GM19023 (cell line): ENCODE results near the gene ARHGAP28.
"Not testable (repeated sequence)": the region's sequence is repeated elsewhere in the genome, so short reads cannot be mapped to it uniquely, and the experiment has no call there.

ENCODE experiments used
- ATAC-seq: cut with Tn5 transposase; IDR thresholded peaks from one replicate; pipeline ENCODE4 v1.9.1; 2021; ENCODE audit warnings: mild to moderate bottlenecking, moderate library complexity; ENCODE audit not compliant: unreplicated experiment

The ARHGAP28 gene

DNA sequence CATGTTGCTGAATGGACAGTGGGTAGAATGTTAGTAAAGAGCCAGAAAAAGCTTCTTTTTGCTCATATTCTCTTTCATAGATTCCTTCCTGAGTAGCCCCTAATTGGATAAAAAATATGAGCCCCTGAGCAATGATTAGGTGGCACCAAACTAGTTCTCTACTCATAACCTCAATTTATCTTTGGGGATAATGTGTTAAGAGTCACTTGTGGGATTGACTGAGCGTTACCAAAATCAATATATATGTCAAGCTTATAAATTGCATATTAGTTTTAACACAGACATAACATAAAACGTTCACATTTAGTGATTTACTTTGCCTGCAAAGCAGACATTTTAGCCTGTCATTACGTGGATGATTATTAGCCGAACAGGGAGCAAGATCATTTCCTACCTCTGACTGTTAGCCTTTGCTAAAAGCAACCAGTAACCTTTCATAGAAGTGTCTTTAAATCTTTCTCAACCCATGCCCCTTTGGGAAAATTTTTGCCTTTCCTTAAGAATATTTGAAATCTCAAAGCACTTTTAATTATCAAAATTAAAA is 85.4 kb downstream of the ARHGAP28 start:
- ATAC-seq = no peak

DNA sequence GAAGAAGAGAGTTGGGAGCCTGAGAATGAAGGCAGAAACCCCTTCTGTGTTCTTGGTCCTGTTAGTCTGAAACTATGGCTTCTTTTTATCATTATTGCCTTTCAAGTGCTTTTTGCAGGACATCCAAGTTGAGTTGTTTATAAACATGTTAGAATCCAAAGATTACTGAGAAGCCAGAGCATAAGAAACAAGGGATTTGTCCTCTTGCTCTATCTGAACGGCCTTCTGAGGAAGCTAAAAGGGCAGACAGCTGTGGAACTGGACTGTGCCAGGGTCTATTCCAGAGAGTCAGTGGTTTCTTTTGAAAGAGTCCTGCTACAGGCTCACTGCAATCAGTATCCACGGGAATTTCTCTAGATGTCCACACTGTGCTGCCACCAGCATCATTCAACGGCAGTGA is 86.6 kb downstream of the ARHGAP28 start:
- ATAC-seq = no peak

DNA sequence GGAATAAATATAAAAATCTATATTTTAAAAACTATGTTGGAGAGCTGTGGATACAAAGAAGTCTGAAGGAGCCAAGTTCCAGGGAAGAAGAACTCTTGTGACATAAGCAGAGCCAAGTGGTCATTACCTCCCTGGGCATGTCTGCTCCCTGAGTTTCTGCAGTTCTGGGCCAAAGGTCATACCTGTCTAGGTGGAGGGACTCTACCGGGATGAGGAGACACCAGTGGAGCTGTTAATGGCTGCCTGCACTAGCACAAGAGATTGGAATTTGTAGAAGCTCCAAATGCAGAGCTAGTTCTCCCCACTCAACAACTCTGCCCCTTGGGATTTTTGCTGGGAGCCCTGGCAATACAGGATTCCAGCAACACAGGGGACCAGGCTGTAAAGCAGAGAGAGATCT is 89.8 kb downstream of the ARHGAP28 start:
- ATAC-seq = no peak

DNA sequence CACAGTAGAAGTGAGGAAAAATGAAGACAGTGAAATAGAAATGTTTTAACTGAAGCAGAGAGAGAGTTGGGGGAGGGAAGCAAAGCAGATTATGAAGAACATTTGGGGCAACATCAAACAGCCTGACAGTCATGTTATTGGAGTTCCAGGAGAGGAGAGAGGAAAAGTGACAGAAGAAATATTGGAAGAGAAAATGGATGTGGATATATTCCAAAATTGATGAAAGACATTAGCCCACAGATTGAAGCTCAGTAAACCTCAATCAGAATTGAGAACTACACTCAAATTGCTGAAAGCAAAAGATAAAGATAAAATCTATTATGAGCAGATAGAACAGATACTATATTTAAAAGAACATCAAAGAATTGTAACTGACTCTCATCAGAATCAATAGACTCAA is 90.8 kb downstream of the ARHGAP28 start:
- ATAC-seq = no peak

DNA sequence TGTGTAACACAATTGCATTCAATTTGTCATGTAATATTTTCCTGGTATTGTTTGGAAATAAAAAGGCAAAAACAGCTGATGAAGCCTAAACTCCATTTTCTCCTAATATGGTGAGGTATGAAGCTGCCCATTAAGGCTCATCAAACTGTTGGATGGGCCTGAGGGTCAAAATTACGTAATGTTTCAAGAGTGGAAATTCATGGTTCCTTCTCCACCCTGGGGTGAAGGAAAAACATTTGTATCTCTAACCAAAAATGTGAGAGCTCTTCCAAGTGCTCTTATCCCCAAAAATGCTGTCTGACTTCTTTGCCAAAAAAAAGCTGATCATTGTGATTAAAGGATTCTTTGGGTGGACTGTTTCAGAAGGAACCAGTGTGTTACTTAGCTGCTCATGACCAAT is 91.8 kb downstream of the ARHGAP28 start:
- no peak for ATAC-seq

DNA sequence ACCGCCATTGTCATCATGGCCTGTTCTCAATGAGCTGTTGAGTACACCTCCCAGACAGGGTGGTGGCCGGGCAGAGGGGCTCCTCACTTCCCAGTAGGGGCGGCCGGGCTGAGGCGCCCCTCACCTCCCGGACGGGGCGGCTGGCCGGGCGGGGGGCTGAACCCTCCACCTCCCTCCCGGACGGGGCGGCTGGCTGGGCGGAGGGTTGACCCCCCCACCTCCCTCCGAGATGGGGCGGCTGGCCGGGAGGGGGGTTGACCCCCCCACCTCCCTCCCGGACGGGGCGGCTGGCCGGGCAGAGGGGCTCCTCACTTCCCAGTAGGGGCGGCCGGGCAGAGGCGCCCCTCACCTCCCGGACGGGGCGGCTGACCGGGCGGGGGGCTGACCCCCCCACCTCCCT is 97.6 kb downstream of the ARHGAP28 start:
- ATAC-seq = not testable (repeated sequence)

DNA sequence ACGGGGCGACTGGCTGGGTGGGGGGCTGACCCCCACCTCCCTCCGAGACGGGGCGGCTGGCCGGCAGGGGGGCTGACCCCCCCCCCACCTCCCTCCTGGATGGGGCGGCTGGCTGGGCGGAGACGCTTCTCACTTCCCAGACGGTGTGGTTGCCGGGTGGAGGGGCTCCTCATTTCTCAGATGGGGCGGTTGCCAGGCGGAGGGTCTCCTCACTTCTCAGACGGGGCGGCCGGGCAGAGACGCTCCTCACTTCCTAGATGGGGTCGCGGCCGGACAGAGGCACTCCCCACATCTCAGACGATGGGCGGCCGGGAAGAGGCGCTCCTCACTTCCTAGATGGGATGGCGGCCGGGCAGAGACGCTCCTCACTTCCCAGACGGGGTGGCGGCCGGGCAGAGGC is 98.0 kb downstream of the ARHGAP28 start:
- ATAC-seq = not testable (repeated sequence)

DNA sequence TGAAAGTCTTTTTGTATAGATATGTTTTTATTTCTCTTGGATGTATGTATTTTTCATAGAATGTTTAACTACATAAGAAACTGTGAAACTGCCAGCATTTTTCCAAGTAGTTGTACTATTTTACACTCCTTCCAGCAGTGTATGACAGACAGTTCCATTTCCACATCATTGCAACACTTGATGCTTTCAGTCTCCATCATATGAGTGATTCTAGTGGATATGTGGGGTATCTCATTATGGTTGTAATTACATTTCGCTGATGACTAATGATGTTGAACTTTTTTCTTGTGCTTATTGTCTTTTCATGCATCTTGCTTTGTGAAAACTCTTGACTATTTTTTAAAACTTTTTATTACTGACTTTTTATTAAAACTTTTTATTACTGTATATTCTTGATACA is 101.4 kb downstream of the ARHGAP28 start:
- no peak for ATAC-seq

DNA sequence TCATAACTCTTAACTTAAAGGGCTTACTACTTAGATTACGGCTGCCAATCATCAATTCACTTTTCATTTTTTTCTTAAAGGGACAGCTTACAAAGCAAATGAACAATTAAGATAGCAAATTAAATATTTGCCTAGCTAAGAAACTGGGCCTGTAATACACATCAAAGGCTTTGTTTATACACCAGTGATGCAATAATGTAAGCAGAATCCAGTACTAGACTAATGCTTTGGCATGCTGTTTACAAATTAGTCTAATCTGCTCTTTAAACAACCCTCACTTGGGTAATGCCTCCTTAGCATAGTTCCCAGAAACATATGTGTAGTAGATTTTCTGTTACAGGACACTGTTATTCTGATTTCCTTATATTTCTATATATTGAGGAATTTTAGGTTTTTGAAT is 105.8 kb downstream of the ARHGAP28 start:
- no peak for ATAC-seq

DNA sequence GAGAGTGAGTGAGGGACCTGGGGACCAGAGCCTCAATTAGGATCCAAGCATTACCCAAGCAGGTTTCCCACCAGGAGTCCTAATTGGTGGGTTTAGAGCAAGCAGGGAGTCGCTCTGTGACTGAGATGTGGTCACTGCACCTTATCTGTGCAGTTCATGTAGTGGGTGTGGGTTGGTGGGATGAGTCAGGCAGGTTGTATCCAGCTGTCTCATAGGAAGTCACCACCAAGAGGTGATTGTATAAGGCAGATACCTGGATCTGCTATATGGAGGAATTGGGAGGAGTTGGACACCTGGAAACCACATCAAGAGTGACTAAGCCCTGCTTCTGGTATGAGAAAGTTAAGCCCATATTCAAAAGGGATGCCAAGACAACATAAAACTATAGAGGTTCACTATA is 106.8 kb downstream of the ARHGAP28 start:
- no peak for ATAC-seq

DNA sequence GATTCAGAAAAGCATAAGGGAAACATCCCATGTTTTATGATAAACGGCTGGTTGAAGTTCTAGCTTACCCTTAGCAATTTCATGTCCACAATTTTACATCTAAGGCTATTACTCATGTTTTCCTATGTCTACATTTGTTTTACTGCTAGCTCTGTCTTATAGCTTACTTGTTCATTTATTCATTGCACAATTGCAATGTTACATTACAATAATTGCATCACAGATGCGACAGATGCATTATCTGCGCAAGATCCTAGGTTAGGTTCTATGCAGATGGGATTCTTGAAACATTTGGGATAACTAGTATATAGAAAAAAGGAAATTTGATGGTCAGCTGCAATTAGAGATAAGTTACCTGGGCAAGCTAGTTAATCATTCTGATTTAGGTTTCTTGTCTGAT is 108.4 kb downstream of the ARHGAP28 start:
- no peak for ATAC-seq

DNA sequence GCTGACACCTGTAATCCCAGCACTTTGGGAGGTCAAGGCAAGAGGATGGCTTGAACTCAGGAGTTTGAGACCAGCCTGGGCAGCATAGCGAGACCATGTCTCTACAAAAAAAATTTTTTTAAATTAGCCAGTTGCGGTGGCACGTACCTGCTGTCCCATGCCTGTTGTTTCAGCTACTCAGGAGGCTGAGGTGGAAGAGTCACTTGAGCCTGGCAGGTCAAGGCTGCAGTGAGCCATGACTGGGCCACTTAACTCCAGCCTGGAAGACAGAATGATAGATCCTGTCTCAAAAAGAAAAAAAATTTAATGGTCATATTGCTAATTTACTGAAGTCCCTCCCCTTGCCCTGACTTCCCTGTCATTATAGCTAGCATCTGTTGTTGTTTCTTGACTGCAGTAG is 112.6 kb downstream of the ARHGAP28 start:
- ATAC-seq = no peak

DNA sequence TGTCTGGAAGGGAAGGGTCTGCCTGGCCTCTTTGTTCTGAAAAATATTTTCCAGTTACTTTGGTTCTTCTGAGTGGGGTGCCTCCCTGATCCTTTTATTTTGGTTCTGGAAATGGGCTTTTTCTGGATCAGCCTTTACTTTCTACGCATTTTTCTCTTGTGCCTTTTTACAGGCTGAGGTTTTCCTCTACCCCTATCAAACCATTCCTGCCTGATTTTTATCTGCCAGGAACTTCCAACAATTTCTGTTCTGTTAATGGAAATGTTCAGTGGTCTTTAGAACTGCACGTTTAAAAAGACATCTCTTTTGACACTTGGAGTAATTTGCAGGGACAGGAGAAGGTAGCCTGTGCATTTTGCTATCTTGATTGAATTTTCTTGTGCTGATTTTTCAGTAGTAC is 113.8 kb downstream of the ARHGAP28 start:
- ATAC-seq = no peak

DNA sequence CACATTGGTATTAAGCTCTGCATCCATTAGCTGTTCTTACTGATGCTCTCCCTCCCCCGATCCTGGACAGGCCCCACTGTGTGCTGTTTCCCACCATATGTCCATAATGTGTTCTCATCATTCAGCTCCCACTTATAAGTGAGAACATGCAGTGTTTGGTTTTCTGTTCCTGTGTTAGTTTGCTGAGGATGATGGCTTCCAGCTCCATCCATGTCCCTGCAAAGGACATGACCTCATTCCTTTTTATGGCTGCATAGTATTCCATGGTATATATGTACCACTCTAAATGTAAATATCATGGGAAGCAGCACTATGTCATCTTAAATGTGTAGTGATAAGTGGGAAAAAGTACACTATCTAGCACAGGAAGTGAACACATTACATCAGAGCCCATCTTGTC is 116.0 kb downstream of the ARHGAP28 start:
- ATAC-seq = not testable (repeated sequence)

DNA sequence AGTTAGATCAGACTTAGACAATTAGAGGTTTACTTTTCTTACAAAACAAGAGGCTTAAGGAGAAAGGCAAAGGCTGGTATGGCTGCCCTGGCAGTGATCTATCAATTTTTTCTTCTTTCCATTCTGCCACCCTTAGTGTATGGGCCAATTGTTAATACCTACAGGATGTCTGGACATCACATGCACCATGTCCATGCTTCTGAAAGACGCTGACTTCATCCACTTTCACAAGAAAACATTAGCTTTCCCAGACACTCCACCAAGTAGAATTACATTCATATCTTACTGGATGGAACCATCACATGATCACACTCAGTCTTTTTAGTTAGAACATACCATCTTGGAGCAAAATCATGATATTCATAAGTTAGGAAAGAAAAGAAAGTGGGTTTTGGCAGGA is 120.9 kb downstream of the ARHGAP28 start:
- ATAC-seq = no peak

DNA sequence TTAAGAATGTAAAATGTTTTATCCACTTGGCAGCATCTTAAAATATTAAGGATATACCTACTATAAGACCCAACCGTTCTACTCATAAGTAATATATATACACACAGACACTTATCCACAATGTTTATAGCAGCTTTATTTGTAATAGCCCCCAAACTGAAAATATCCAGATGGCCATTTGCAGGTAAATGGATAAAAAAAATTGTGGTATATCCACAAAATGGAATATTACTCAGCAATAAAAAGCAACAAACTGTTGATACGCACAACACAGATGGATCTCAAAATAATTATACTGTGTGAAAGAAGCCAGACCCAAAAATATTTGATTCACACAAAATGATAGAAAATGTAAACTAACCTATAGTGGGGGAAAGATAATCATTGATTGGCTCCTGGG is 122.0 kb downstream of the ARHGAP28 start:
- no peak for ATAC-seq

DNA sequence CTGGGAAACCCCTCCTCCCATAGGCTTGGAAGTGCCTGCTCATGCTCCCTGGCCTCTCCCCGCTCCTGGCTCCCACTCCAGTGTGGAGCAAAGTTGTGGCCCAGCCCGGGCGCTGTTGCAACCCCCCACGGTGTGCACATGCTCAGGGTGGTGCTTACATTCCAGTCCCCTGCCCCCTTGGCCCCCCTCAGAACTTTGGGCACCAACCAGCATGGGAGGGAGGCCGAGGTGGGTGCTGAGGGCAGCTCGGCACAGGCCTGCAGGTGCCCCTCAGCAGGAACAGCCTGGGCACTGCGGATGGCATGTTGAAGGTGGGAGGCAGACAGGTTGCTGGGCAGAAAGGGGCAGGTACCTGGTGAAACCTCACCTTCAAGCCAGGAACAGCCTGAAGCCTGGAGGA is 125.3 kb downstream of the ARHGAP28 start:
- ATAC-seq = no peak

DNA sequence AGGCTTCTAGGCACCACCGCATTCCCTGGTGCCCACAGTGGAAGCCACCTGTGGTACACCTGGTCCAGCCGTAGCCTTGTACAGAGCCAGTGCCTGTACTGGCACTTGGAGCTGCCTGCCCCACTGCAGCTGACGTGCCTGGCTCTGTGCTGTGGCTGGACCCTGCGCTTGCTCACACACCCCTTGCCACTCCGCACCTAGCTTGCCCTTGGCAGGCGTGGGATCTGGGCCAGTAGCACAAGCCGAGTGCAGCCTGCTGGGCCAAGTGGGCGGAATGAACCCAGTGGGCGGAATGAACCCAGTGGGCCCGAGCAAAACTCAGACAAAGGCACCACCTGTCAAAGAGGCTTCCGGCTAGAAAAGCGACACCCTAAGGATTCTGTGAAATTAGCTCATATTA is 126.3 kb downstream of the ARHGAP28 start:
- no peak for ATAC-seq

DNA sequence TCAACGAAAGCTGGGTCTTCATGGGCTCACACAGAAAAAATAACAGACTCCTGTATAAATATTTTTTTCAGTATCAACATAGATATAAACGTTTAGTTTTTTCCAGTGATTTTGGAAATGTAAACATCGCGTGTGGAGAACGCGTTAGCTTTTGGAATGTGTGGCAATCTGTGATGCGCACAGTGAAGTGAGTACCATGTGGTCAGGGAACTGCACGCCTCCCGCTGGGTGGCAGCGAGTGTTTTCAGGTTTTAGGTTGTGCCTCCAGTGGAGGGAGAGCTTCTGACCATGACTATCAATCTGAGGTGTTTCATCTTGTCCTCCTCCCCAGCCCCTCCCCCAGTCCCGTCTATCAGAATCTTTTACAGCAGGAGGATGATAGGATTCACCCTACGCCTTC is 127.8 kb downstream of the ARHGAP28 start:
- ATAC-seq = no peak

DNA sequence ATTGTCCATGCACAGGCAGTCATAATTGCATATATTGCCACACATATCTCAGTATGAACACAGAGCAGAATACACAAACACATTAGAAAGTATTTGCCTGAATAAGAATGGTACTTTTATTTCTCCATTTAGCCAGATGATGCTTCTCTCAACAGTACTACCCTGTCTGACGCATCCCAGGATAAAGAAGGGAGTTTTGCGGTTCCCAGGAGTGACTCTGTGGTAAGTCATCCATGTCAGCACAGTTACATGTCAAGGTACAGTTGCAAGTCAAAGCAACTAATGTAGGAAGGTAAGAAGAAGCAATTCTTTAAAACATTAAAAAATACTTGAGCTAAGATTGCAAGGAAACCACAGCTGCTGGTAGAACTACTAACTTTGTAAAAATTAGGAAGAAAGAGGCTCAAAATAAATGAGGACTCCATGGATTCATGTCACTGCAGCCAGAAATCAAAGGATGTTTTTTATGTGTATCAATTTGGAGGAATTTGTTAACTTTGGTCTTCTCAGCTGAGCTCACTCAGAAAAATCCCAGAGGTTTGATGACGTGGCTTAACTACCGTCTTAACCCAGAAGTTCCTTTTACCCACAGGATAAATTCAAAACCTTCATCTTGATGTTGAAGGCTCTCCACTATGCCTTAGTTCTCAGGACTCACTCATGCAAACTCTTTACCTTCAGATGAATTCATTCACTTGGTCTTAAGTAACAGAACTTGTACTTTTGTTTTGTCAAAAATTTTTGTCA is 130.3 kb downstream of the ARHGAP28 start:
- ATAC-seq = no peak

DNA sequence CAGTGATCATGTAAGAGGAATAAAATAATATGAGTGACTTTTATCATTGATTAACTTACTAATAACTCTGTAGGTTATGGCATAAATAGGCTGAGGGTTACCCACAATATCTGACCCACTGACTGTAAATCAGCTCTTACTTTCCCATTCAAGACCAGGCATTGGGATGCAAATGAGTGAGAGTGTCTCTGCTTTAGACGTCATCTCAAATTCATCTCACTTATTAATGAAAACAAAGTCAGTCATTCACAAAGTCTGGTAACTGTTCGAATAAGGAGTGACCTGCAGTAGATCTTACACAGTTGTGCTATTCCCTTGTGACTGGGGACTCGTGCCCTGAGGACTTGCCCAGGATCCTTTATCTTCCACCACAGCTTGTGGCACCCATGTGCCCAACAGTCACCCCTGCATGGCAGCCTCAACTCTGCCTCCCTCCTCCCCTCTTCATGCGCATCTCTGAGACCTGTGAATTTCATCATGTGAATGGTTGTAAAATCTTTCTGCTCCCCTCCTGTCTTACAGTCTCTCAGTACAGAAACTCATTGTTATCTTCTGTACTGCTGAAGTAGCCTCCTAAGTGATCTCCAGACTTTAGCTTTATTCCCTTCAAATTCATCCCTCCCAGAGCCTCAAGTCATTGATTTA is 131.4 kb downstream of the ARHGAP28 start:
- no peak for ATAC-seq

DNA sequence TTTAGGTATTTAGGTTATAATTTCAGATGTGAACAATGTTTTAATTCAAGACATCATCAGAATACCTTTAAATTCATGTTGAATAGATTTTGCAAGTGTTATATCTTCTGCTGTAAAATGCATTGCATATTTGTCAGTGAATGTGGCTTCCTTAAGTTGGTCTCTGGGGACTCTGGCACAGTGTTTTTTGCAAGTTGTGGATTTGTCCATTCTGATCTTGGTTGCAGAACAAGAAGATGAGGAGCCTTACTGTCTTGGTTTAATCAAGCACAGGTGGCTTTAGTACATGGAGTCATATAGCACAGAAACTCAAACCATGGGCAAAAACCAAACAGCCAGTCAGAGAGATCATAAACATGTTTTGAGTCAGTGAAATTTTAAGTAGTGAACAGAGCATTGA is 135.7 kb downstream of the ARHGAP28 start:
- ATAC-seq = no peak
